ENCODE data around the gene WDR4. TPM values are rescaled to one million over a fixed set of nuclear protein-coding genes. Genes with fewer than 3 reads are reported as not detected.

WDR4 gene
- total and polyA plus RNA-seq, 9 of the 15 experiments (the other 6 are each of a cell fraction or from before 2014, with no cell fraction given) = 5.4 to 95.4 (median 32.1) TPM

GRCh38 chr21:42809171-42809570, 70.2 kb downstream of the WDR4 start (continued):
- TF ChIP-seq ID3 (CRISPR knock-in tag; IDR thresholded peaks at IDR 0.05) = no peak
- TF ChIP-seq ID3 (tag; IDR thresholded peaks at IDR 0.05) = no peak
- no peak for TF ChIP-seq TEAD2 (tag; IDR thresholded peaks at IDR 0.05)
- TF ChIP-seq MYC (IDR thresholded peaks at IDR 0.05; ENCODE audit: low read depth, low read length) = no peak
- TF ChIP-seq MYC (CRISPR knock-in tag; IDR thresholded peaks at IDR 0.05; ENCODE audit: borderline replicate concordance, low read depth) = no peak
- TF ChIP-seq XRCC5 (IDR thresholded peaks at IDR 0.05; ENCODE audit: low read depth, low read length) = no peak
- TF ChIP-seq NFIX (CRISPR knock-in tag; IDR thresholded peaks at IDR 0.05; ENCODE audit: low read depth) = no peak
- no peak for TF ChIP-seq SNAPC5 (CRISPR knock-in tag; IDR thresholded peaks at IDR 0.05)
- no peak for TF ChIP-seq GABPB2 (CRISPR knock-in tag; conservative IDR thresholded peaks at IDR 0.05)
- TF ChIP-seq OTX1 (CRISPR knock-in tag; IDR thresholded peaks at IDR 0.05) = no peak
- TF ChIP-seq UBTF (IDR thresholded peaks at IDR 0.05; ENCODE audit: borderline replicate concordance in 1 of 2, low read depth in 2 of 2, low read length in 2 of 2) = no peak
- TF ChIP-seq MEF2A (IDR thresholded peaks at IDR 0.05; ENCODE audit: control insufficient read depth, low read depth, low read length) = no peak
- TF ChIP-seq NR4A1 (CRISPR knock-in tag; IDR thresholded peaks at IDR 0.05) = no peak
- TF ChIP-seq NR4A1 (tag; IDR thresholded peaks at IDR 0.05) = no peak
